Panc1 (cell line): Measurements from ENCODE around the gene SIK3. TPM values are rescaled to one million over a fixed set of nuclear protein-coding genes. Genes with fewer than 3 reads are reported as not detected.

Experiments
- ATAC-seq: fragments of 200-7000 bp; cut with Tn5 transposase; 2 replicates; pipeline ENCODE4 v1.9.1; 2020; ENCODE audit warnings: mild to moderate bottlenecking, moderate library complexity
- BruUV-seq: library from RNA; stranded (reverse); fragments of 400-500 nt; replicated peaks from 2 replicates; lab custom pipeline; 2021; lab: Mats Ljungman, UMichigan
- CTCF ChIA-PET: fragments of 300-600 bp; sonication (Branson Sonifier 250); formaldehyde crosslinking; loops from one replicate; lab custom pipeline; 2022; ENCODE audit warnings: antibody characterized with exemption; lab: Charles Lee
- POLR2A ChIA-PET: fragments of 300-600 bp; sonication (Branson Sonifier 250); formaldehyde crosslinking; loops from one replicate; lab custom pipeline; 2022; ENCODE audit warnings: antibody characterized with exemption; lab: Charles Lee
- DNase-seq: peaks from one replicate; pipeline ENCODE4 v3.0.0-alpha.2; 2010; ENCODE audit warnings: low read depth, low spot score
- H3K27ac ChIP-seq: 2 replicates; pipeline ENCODE4 v1.5.1; 2011; ENCODE audit warnings: mild to moderate bottlenecking, low read length, inconsistent platforms
- H3K27me3 ChIP-seq: fragments of 200-500 bp; sonication (Bioruptor generic); 2 replicates; pipeline ENCODE4 v1.6.0; 2014; ENCODE audit warnings: low read length, inconsistent platforms; ENCODE audit not compliant: control insufficient read depth, insufficient read depth
- H3K36me3 ChIP-seq: fragments of 200-500 bp; sonication (Bioruptor generic); 2 replicates; pipeline ENCODE4 v1.5.1; 2014; ENCODE audit warnings: inconsistent platforms, mild to moderate bottlenecking, low read length, moderate library complexity; ENCODE audit not compliant: control insufficient read depth, insufficient read depth
- H3K4me1 ChIP-seq: 2 replicates; pipeline ENCODE4 v1.5.1; 2011; ENCODE audit warnings: inconsistent platforms, mild to moderate bottlenecking, low read length, moderate library complexity; ENCODE audit not compliant: control insufficient read depth, insufficient read depth
- H3K4me3 ChIP-seq, 2 experiments: 2 replicates each; pipeline ENCODE4 v1.5.1; 2011 to 2012; ENCODE audit warnings: low read depth in 2 of 2, low read length in 2 of 2, mild to moderate bottlenecking in 2 of 2, inconsistent platforms in 1 of 2, moderate library complexity in 1 of 2
- H3K9me3 ChIP-seq: fragments of 200-500 bp; sonication (Bioruptor generic); 2 replicates; pipeline ENCODE4 v1.5.1; 2014; ENCODE audit warnings: low read depth, mild to moderate bottlenecking, inconsistent platforms, low read length, moderate library complexity; ENCODE audit not compliant: control insufficient read depth, insufficient read depth
- CTCF ChIP-seq: fragments of 450-650 bp; IDR thresholded peaks from 2 replicates; pipeline ENCODE4 v1.5.1; 2017; ENCODE audit warnings: mild to moderate bottlenecking
- POLR2AphosphoS5 ChIP-seq: IDR thresholded peaks from 2 replicates; pipeline ENCODE4 v1.6.1; 2012; ENCODE audit warnings: mild to moderate bottlenecking, low read depth, low read length, moderate library complexity
- SIN3A ChIP-seq: IDR thresholded peaks from 2 replicates; pipeline ENCODE4 v1.6.1; 2012; ENCODE audit warnings: low read depth, mild to moderate bottlenecking, low read length, moderate library complexity, borderline replicate concordance; ENCODE audit not compliant: insufficient read depth
- TCF7L2 ChIP-seq: IDR thresholded peaks from 2 replicates; pipeline ENCODE4 v1.6.1; 2011; ENCODE audit warnings: mild to moderate bottlenecking, low read depth, low read length, inconsistent platforms
- in situ Hi-C: cut with HindIII; loops from 2 replicates; pipeline ENCODE4 v1.10.0; 2016; ENCODE audit warnings: low sequenced_read_pairs, low pct_unique_long_range_greater_than_20kb
- intact Hi-C: fragments of 100-400 bp; cut with micrococcal nuclease; formaldehyde crosslinking; loops from one replicate; pipeline ENCODE4 v1.10.0; 2022; ENCODE audit not compliant: unreplicated experiment
- total RNA-seq: library from RNA; stranded (reverse); gene quantifications from one replicate; pipeline ENCODE4 v1.2.1, GENCODE V29; 2021; ENCODE audit not compliant: unreplicated experiment
- TF ChIP-seq, protein P1 (sequence below), 2 experiments: IDR thresholded peaks; 2 replicates each; pipeline ENCODE4 v1.6.1; 2011 to 2012; ENCODE audit warnings: low read depth in 2 of 2, control low read depth in 1 of 2, low read length in 1 of 2, mild to moderate bottlenecking in 1 of 2, moderate library complexity in 1 of 2; ENCODE audit not compliant: insufficient read depth in 1 of 2

The SIK3 gene
- total RNA-seq, 1 experiment from 2014 or later: 39.7 TPM

GRCh38 chr11:116990811-116991210, 107.4 kb downstream of the SIK3 start:
- DNase-seq (no peak), ATAC-seq (no peak)
- no peaks in the 10 kb centered on the region for H3K27me3 ChIP-seq
- POLR2A ChIA-PET: interaction anchor here (0.8 kb wide), 1 partner anchor 24 kb away, joined by 5 read pairs; no protein-coding TSS in a partner anchor
- CTCF ChIA-PET: no interaction called here
- no peaks in the 10 kb centered on the region for H3K9me3 ChIP-seq
- H3K27ac ChIP-seq: no peak overlapping the region
- H3K4me1 ChIP-seq: peaks cover 18% of the 10 kb centered on the region
- in situ Hi-C loops: no loop called here
- BruUV-seq: no TSS peak
- TF ChIP-seq TCF7L2 (no peak), CTCF (no peak), SIN3A (no peak), POLR2AphosphoS5 (no peak)
- no peak overlapping the region for H3K4me3 ChIP-seq
- intact Hi-C loops: no loop called here
- H3K36me3 ChIP-seq: no peaks in the 10 kb centered on the region

- no peak overlapping the region for H3K4me3 ChIP-seq
- DNase-seq (no peak), ATAC-seq (peak; percentile 56; the same call in 1 of the 2 replicates)
- no peaks in the 10 kb centered on the region for H3K9me3 ChIP-seq
- TF ChIP-seq POLR2AphosphoS5 (no peak), CTCF (no peak), SIN3A (no peak), TCF7L2 (no peak)
- TF ChIP-seq, protein P1, sequence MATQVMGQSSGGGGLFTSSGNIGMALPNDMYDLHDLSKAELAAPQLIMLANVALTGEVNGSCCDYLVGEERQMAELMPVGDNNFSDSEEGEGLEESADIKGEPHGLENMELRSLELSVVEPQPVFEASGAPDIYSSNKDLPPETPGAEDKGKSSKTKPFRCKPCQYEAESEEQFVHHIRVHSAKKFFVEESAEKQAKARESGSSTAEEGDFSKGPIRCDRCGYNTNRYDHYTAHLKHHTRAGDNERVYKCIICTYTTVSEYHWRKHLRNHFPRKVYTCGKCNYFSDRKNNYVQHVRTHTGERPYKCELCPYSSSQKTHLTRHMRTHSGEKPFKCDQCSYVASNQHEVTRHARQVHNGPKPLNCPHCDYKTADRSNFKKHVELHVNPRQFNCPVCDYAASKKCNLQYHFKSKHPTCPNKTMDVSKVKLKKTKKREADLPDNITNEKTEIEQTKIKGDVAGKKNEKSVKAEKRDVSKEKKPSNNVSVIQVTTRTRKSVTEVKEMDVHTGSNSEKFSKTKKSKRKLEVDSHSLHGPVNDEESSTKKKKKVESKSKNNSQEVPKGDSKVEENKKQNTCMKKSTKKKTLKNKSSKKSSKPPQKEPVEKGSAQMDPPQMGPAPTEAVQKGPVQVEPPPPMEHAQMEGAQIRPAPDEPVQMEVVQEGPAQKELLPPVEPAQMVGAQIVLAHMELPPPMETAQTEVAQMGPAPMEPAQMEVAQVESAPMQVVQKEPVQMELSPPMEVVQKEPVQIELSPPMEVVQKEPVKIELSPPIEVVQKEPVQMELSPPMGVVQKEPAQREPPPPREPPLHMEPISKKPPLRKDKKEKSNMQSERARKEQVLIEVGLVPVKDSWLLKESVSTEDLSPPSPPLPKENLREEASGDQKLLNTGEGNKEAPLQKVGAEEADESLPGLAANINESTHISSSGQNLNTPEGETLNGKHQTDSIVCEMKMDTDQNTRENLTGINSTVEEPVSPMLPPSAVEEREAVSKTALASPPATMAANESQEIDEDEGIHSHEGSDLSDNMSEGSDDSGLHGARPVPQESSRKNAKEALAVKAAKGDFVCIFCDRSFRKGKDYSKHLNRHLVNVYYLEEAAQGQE (IDR thresholded peaks at IDR 0.05; ENCODE audit: insufficient read depth in 1 of 2, low read depth in 2 of 2, low read length in 1 of 2): no peak
- no peak overlapping the region for H3K27ac ChIP-seq
- BruUV-seq: no TSS peak
- peaks cover 18% of the 10 kb centered on the region for H3K4me1 ChIP-seq
- in situ Hi-C loops: no loop called here
- POLR2A ChIA-PET: no interaction called here
- intact Hi-C loops: no loop called here
- no peaks in the 10 kb centered on the region for H3K36me3 ChIP-seq
- H3K27me3 ChIP-seq: no peaks in the 10 kb centered on the region
- CTCF ChIA-PET: no interaction called here
Observed at GRCh38 chr11:116990061-116990473, 108.2 kb downstream of the SIK3 start.
